CD1c-positive myeloid dendritic cell (primary cell): Measurements from ENCODE around the gene CDK5RAP1.
"Not testable (repeated sequence)": the region's sequence is repeated elsewhere in the genome, so short reads cannot be mapped to it uniquely, and the experiment has no call there.

Experiments
- DNase-seq: peaks from one replicate; pipeline ENCODE4 v3.0.0-alpha.2; 2016; ENCODE audit errors: extremely low spot score

The CDK5RAP1 gene

DNA sequence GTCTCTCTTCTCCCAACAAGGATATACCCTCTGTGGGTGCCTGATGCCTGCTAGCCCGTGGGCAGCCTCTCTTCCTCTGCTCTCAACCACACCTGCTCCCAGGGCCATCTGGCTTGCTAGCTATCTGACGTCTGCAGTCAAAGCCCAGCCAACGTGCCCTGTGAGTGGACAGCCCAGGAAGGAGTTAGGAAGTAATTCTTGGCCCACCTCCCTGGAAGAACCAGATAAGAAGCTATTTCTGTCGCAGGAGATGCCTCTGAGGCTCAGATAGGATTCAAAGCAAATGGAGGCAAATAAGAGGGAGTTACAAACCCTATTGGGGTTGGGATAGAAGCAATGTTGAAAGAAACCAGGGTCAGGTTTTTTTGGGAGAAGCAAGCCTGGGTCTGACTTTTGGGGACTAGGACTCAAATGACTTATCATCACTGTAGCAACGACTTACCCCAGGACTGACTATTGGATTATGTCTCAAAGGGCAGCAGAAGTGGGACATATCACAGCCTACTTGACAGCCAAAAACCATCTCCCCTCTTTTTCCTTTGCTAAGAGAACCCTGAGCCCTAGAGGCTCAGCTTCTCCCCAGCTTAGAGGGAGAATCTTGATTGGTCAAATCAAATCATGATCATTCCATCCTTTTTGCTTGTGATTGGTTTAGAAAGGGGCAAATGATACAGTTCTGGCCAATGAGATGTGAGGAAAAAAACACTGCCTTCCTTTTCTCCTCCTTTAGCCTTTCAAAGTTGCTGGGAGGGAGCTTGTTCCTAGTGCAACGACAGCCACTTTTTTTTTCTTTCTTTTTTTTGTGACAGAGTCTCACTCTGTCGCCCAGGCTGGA lies 18.0 kb upstream of the CDK5RAP1 start:
- DNase-seq = no peak

DNA sequence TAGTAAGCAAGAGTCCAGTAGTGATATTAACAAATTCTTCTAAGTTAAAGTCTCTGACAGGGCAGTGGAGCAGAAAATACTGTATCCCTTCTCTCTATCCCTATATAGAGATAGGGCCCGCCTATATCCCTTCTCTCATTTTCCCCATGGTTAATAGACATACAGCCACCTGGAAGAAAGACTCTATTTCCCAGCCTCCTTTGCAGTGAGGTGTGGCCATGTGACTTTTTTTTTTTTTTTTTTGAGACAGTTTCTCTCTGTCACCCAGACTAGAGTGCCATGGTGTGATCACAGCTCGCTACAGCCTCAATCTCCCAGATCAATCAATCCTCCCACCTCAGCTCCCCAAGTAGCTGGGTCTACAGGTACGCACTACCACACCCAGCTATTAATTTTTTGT lies 16.7 kb upstream of the CDK5RAP1 start:
- no peak for DNase-seq

DNA sequence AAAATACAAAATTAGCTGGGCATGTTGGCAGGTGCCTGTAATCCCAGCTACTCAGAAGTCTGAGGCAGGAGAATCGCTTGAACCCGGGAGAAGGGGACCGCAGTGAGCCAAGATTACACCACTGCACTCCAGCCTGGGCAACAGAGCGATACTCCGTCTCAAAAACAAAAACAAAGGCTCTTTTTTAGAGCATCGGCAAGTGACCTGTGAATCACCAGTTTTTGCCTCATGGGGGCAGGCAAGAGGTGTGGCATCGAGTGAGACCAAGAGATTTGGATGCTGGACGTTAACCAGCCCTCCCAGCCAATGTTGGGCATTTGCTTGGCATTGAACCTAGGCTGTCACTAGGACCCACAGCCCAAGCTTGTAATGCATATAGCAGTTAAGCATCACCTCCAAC lies 14.6 kb upstream of the CDK5RAP1 start:
- no peak for DNase-seq

DNA sequence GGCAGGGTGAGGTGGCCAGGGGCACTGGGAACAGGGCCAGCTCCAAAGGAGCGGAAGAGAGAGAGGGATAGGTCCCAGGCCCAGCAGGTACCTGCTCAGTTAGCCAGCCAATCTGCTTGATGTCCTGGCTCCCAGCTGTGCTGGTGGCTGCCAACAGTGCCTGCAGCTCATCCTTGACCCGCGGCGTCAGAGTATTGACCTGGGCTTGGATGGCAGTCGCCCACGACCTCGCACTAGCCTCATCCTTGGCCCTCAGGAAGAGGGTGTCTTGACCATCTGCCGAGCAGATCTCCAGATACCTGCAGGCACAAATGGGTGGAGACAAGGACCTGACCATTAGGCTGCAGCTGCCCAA lies 11.1 kb upstream of the CDK5RAP1 start:
- no peak for DNase-seq

DNA sequence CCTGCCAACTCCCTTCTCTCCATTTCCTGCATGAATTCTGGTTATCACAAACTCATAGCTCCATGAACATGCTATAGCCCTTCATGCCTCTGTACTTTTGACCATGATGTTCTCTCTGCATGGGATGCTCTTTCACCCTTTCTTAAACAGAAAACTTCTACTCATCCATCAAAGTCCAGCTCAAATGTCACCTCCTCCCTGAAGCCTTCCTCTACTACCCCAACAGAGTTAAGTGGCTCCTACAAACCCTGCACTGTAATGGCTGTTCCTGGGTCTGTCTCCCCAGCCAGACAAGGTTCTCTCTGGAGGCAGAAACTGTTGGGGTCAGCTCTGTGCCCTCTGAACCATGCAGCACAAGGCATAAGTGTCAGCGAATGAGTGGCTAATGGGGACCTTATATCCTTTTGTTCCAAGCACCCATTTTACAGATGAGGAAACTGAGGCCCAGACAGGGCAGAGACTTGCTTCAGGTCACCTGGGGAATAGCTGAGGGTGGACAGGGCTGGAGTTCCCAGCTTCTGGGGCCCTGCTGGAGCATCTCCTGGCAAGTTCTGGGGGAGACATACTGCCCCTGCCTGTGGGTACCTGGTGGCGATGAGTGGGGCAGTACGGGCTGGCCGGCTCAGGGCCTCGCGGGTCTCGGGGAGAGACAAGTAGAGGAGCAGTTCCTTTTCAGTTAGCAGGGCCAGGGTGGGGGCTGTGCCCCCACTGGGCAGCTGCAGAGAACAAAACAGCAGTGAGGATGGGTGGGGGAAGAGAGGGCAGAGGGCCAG lies 10.6 kb upstream of the CDK5RAP1 start:
- no peak for DNase-seq

DNA sequence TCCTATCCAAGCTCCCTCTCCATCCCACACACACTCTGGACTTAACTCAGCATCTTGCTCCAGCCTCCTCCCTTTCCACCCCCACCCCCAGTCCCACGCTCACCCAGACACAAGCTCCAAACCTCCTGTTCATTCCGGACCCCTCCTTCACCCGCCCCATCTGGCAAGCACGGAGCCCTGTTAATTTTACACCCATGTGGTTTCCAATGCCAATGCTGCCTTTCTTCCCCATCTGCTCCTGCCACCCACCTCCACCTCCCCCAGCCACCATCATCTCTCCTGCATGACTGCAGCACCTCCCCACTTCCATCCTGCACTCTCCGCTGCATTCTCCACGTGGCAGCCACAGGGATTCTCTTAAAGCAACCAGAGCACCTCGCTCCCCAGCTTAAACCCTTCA lies 9.9 kb upstream of the CDK5RAP1 start:
- no peak for DNase-seq

DNA sequence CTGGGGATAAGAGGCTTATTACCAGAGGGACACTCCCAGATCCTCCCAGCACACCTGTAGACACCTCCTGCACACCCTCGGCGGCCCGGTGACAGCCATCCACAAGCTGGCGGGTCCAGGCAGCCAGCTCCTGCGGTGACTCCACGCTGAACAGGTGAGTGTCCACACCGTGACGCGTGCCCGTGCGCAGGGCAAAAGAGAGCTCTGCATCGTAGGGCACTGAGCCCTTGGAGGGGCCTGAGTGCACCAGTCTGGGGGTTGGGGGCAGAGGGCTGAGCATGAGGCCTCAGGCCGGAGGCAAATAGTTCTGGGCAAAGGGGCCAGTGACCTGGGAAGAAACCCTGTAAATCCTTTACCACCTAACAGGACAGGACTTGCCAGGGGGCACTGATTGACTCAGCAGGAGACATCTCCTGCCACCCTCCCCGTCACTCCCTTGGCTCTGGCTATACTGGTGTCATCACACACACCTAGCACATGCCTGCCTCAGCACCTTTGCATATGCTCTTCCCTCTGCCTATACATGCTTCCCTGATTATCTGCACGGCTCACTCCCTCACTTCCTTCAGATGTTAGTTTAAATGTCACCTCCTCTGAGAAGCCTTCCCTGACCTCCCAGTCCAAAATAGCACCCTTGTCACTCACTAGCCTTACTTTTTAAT lies 8.9 kb upstream of the CDK5RAP1 start:
- DNase-seq = no peak

DNA sequence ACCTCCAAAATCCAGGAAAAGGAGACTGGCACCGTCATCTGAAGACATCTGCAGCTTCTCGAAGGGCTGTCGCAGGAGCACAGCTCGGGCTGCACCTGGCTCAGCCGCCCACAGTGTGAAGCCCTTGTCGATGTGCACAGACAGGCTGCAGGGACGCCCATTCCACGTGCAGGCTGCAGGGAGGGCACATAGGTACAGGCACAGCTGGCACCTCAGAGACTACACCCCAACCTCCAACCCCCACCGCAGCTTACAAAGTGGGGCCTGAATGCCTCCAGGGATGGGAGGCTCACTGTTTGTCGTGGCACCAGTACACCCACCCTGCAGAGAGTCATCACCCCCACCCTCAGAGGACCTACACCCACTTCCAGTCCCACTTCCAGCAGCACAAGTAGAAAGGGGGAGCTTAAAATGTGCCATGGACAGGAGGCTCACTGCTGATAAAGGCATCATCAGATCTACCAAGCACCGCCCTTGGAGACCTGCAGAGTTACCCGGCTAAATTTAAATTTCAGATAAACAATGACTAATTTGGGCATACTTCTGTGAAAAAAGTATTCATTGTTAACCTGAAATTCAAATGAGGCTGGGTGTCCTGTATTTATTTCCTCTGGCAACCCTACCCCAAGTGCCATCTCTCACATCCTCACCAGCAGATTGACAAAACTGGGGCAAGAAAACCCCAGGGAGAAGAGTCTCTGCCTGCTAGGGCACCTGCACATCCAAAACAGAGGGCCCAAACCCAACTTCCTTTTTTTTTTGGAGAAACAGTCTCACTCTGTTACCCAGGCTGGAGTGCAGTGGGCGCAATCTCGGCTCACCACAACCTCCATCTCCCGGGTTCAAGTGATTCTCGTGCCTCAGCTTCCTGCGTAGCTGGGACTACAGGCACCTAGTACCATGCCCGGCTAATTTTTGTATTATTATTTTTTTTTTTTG lies 7.7 kb upstream of the CDK5RAP1 start:
- peak; percentile 39 for DNase-seq

DNA sequence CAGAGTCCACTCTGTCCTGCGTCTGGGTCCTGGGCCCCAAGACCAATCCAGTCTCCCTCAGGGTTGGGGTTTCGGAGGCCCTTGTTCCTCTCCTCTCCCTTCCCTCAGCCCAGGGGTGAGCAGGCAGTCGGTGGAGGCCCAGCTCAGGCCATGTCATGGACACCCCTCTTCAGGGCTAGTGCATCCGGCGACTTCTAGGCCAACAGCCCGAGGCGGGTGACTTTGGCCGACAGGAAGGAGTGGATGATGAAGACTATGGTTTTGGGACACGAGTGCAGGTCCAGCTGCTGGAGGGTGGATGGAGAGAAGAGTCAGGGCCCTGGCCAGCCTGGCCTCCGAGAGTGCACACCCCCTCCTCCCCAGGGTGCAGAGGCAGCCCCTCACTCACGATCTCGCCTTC lies 7.0 kb upstream of the CDK5RAP1 start:
- no peak for DNase-seq

DNA sequence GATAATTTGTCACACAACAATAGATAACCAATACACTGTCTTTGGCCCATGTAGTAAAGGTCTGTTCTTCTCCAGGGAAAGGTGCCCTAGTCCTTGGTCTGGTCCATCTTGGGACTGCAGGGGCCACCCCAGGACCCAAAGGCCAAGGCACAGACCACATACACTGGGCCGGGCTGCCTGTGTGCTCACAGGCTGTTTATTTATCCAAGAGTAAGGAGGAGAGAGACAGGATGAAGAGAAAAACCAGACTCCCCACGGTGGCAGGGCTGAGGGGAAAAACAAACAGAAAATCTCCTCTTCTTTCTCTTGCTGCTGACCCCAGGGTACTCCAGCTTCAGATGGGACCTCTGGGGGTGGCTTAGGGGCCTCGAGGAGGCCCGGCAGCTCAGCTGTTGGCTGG lies 6.5 kb upstream of the CDK5RAP1 start:
- DNase-seq = no peak

DNA sequence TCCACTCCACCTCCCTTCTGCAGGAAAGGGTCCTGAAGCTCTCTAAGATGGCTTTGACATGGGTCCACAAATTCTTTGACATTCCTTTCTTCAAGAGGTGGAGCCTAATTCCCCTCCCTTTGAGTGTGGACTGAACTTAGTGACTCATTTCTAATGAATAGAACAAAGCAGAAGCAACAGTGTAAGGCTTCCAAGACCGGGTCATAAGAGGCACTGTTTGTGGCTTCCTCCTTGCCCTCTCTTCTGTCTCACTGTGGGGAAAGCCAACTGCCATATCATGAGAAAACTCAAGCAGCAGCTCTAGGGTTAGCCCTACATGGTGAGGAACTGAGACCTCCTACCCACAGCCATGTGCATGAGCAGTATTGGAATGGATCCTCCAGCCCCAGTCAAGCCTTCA lies 5.9 kb upstream of the CDK5RAP1 start:
- peak; percentile 88 for DNase-seq

DNA sequence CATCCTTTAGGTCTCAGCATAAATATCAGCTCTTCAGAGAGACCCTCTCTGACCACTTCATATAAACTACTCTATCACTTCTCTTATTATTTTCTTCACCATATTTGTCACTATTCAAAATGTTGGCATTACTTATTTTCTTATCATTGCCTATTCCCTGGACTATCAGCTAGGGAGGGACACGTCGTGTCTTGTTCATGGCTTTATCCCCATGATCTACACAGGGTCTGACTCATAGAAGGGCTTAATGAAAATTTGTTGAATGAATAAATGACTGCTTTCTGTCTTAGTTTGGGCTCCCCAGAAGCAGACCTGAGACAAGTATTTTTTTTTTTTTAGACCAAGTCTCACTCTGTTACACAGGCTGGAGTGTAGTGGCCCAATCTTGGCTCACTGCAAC lies 3.0 kb upstream of the CDK5RAP1 start:
- no peak for DNase-seq

DNA sequence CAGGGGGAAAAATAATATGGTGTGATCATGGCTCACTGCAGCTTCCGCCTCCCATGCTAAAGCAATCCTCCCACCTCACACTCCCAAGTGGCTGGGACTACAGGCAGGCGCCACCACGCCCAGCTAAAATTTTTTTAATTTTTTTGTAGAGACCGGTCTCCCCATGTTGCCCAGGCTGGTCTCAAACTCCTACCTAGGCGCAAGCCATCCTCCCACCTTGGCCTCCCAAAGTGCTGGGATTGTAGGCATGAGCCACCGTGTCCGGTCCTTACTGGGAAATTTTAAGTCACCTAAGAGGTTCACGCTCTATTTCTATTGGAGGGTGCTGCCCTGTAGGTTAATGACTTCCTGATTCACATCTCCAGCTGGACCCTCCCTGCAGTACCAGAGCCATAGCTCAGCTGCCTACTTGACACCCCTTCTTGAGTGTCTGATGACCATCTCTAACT lies 626 bp upstream of the CDK5RAP1 start:
- DNase-seq = peak; percentile 30

DNA sequence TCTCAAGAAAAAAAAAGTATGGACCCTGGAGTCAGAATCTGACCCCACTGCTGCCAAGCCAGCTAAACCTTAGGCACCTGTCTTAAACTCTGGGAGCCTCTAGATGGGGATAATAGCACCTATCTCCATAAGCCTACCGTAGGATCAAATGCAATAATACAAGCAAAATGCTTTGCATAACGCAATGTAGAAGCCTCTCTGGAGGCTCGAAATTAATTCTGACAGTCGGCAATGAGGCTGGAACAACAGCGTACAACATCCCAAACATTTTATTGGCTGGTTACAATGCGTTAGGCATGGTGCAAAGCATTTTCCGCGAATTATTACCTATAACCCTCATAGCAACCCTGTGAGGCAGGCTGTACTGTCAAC lies 521 bp downstream of the CDK5RAP1 start:
- DNase-seq = no peak

DNA sequence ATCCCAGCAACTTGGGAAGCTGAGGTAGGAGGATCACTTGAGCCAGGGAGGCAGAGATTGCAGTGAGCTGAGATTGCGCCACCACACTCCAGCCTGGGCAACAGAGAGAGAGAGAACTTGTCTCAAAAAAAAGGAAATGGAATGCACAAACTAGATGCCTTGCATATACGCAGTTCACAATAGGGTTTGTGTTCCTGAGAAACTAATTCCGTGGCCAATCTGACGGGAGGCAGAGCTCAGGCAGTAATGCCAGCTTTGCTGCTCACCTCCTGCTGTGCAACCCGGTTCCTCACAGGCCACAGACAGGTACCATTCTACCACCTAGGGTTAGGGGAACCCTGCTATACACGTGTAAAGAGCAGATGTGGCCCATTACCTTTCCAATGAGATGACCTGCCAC lies 1.4 kb downstream of the CDK5RAP1 start:
- peak; percentile 39 for DNase-seq

DNA sequence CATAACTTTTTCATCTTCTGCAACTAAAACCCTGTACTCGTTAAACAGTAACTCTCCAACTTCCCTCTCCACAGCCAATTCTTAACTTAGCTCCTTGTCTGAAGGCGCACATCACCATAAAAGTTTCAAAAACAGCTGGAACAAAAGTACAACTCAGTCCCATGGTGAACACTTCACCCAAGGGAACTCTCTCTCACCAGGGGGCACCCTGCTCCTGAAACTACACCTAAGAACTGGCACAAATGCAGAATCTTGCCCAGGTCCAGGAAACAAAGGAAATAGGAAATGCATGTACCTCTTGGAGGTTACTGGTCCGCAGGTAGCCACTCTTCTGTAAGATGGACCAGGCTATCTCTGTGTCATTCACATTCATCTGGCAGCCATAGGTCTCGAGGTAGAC lies 6.6 kb downstream of the CDK5RAP1 start:
- DNase-seq = no peak

DNA sequence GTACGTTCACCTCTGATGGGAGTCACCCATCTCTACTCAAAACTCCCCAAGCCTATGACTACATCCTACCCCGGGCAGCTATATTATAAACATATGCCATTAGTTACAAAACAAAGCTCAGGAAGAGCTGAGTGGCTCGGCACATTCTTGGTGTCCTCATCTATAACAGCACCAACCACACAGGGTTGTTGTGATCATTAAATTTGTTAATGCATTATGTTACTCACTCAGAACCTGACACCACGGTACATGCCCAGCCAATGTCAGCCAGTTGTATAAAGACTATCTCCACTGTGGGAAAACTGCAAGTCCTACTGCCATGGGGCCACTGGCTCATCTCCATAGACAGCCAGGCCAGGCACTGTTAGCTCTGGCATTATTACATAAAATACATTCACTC lies 7.7 kb downstream of the CDK5RAP1 start:
- no peak for DNase-seq

DNA sequence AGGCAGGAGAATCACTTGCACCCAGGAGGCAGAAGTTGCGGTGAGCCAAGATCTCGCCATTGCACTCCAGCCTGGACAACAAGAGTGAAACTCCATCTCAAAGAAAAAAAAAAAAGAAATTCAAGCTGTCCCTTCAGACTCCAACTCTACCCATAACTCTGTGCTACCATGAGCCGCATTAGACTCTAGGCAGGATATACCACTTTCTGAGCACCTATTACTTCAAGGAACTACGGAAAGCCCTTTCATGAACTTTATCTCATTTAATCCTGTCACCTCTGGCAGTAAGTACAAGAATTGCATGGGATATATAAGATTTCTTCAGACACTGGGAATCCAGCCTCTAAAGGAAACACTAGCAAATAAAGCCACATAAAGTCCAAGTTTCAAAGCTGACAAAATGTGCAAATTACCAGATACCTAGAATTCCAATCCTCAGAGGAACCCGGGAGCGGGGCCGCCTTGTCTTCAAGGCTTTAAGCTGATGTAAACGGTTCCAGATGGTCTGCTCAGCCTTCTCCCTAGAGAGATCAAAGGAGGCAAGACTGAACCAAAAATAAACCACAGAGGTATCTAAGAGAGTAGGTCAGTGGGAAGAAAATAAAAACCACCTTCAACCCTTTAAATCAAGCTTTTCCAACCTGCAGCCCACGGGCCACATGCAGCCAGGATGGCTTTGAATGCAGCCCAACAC lies 9.4 kb downstream of the CDK5RAP1 start:
- no peak for DNase-seq

DNA sequence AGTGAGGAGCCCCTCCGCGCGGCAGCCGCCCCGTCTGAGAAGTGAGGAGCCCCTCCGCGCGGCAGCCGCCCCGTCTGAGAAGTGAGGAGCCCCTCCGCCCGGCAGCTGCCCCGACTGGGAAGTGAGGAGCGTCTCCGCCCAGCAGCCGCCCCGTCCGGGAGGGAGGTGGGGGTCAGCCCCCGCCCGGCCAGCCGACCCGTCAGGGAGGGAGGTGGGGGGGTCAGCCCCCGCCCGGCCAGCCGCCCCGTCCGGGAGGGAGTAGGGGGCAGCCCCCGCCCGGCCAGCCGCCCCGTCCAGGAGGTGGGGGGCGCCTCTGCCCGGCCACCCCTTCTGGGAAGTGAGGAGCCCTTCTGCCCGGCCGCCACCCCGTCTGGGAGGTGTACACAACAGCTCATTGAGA lies 12.0 kb downstream of the CDK5RAP1 start:
- DNase-seq = not testable (repeated sequence)

DNA sequence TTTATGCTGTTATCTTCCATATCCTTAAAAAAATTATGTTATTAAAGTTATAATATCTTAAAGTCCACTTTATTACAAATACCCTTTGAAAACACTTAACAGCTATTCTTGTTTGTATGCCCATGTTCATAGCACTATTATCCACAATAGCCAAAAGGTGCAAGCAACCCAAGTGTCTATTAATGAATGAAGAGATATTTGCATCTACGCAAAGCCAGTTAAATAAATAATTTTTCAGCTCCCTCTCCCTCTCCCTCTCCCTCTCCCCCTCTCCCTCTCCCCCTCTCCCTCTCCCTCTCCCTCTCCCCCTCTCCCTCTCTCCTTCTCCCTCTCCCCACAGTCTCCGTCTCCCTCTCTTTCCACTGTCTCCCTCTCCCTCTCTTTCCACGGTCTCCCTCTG lies 13.1 kb downstream of the CDK5RAP1 start:
- DNase-seq = no peak

DNA sequence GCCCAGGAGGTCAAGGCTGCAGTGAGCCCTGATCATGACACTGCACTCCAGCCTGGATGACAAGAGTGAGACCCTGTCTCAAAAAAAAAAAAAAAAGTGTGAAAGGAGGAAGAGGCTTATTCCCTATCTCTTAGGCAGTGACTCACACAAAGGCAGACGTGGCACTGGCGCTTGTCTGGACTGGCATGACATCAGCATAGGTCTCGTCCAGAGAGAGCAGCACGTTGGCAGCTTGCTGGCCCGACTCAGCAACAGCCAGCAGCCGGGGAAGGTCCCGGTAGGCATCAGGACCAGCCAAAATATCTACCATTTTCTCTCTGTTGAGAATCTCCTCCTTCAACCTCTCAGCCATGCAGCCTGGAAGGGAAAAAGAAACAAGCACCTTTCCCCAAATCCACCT lies 14.1 kb downstream of the CDK5RAP1 start:
- no peak for DNase-seq
